HG03066 (cell line): ENCODE measurements around the gene MAT2A.
A peak's percentile ranks its signal among the peaks of the same experiment; 100 is the strongest.
"Not testable (repeated sequence)": the region's sequence is repeated elsewhere in the genome, so short reads cannot be mapped to it uniquely, and the experiment has no call there.

ENCODE experiments used
- ATAC-seq: cut with Tn5 transposase; IDR thresholded peaks from one replicate; pipeline ENCODE4 v1.9.1; 2021; ENCODE audit warnings: low read depth; ENCODE audit not compliant: unreplicated experiment

Gene MAT2A

DNA sequence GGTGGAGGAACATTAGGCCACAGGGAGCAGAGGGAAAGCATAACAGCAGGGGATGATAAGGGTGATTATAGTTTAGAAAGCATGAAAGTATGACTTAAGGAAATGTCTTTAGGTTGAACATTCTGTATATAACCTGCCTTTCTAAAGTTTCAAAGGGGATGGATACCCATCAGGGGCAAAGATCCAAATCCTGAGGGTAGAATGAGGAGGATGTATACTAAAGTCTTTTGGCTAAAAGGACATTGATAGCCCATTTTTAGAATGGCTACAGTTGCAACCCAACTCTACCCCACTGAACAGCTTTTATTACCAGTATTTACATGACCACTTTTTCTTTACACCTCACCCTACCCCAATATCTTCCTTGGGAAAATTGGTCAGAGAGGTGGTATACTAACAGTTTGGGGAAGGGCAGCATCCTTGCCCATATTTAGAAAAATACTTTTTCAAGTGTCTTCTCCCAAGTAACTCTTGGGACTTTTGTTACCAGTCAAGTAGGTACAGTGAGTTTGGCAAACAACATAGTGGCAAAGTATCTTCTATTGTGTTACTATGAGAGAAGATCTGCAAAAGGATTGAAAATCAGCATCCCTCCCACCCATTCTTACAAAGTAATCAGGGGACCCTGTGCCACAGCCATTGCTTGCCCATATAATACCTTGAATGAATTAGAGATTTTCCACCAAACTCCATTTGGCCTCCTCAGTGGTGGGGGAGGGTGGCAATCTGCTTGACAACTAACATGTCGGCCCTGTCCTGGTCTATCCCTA, 8.3 kb downstream of the MAT2A start:
- ATAC-seq = no peak

- ATAC-seq = no peak
Observed at GRCh38 chr2:85547859-85548607, 9.1 kb downstream of the MAT2A start.

GRCh38 chr2:85548608-85548900, 9.6 kb downstream of the MAT2A start:
- ATAC-seq = no peak

GRCh38 chr2:85549095-85549494, 10.1 kb downstream of the MAT2A start:
- ATAC-seq = no peak

- no peak for ATAC-seq
Observed at GRCh38 chr2:85549826-85550225, 10.9 kb downstream of the MAT2A start.

- ATAC-seq = no peak
Observed at GRCh38 chr2:85550486-85550885, 11.5 kb downstream of the MAT2A start.

DNA sequence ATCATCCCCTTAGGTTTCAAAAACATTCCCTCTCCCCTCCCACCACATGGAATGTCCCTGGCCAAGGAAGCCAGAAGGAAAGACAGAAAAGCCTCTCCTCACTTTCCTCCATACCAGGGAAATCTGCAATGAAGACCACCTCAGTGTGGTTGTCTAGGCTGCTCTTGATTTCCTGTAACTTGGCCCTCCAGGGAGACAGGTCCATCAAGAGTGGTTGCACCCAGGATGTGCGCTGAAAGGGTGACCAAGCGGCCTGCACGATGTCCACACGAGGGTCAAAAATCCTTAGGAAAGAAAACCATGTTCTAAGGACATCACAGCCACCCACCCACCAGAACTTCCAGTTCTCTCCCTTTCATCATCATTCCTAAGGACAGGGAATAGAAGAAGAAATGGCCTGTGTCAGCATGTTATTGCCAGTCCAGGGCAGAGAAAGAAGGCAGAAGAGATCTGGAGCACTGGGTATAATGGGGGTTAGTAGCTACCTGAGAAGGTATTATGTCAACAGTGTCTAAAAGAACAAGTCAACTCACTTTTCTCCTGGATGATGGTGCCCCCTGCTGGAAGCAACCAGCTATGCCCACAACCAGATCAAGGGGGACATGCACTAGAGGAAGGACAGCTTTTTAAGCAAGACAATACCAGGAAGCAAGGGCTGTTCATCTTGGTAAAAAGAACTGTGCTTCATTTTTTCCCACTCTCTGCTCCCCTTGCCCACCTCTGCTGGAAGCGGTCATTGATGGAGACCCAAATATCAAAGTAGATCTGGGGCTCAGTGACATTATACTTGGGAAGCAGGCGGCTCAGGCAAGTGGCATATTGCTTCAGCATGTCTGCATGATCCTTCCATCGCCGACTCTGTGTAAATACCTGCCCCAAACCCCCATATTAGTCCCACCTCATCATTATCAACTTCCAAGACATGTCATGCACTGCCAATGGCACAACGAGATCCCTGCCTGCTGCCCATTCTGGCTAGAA, 13.0 kb downstream of the MAT2A start:
- peak; percentile 77 for ATAC-seq

GRCh38 chr2:85553184-85553583, 14.2 kb downstream of the MAT2A start:
- ATAC-seq = no peak

DNA sequence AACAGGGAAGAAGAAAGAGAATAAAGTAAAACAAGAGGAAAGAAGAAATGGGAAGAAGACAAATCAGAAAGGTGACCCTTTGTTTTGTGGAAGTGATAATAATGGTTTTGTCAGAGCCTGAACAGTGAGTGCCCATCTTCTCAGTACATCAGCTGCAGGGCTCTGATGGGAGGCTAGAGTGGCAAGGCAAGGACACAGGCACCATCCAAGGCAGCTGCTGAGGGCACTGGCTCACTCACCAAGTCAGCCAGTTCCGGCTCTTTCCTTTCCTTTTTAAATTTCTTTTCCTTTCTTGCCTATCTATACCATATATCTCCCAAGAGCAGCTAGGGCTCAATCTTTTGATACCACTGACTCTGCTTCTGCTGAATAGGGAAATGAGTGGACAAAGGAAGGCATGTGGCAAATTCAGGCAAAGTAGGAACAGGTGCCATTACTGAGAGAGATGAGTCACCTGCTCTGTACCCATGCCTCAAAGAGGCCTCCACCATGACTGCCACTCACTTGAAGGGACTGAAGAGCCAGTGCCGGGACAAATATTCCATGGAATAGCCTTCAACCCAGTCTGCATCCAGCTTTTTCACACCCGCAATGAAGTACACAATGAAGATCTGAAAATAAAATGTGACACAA, 16.1 kb downstream of the MAT2A start:
- no peak for ATAC-seq

DNA sequence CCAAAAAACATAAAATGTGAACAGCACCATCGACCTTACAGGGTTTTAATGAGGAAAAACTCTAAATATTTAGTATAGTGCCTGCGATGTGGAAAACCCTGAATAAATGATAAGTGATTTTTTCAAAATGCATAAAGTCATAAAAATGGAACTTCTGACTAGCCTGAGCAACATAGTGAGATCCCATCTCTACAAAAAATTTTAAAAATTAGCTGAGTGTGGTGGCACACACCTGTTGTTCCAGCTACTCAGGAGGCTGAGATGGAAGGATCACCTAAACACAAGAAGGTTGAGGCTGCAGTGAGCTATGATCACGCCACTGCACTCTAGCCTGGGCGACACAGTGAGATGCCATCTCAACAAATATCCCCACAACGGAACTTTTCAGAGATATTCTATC, 18.2 kb downstream of the MAT2A start:
- ATAC-seq = no peak

DNA sequence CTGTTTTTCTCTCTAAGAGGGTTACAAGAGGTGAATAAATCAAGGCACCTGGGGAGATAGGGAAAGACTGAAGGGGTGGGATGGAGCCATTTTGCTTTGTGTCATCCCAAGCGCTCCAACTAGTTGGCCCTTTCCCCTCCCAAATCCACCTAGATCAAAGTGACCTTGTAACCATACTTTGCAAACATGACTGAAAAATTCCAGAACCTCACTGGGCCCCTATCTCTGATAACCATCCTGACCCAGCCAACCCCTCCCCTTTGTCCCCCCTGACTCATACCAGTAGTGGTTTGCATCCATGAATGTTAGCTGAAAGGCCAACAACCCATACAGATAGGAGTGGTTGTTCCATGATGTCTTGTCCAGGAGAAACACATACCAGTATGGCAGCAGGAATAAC, 19.2 kb downstream of the MAT2A start:
- ATAC-seq = no peak

DNA sequence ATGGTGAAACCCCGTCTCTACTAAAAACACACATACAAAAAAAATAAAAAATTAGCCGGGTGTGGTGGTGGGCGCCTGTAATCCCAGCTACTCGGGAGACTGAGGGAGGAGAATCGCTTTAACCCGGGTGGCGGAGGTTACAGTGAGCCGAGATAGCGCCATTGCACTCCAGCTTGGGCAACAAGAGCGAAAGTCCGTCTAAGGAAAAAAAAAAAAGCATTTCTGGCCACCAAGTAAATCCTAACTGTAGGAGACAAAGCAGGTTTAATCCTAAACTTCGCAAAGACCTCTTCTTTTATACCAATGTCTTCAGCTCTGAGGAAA, 21.4 kb downstream of the MAT2A start:
- not testable (repeated sequence) for ATAC-seq

GRCh38 chr2:85560812-85561279, 21.9 kb downstream of the MAT2A start:
- ATAC-seq = peak; percentile 12

GRCh38 chr2:85561280-85562212, 22.6 kb downstream of the MAT2A start, which contains the start of gene GGCX:
TSS of gene GGCX (minus strand) at chr2:85561493. CDS start at chr2:85561428, 65 bp downstream.
- ATAC-seq = peak; percentile 86

GRCh38 chr2:85564144-85564563, 25.2 kb downstream of the MAT2A start:
- ATAC-seq = no peak

DNA sequence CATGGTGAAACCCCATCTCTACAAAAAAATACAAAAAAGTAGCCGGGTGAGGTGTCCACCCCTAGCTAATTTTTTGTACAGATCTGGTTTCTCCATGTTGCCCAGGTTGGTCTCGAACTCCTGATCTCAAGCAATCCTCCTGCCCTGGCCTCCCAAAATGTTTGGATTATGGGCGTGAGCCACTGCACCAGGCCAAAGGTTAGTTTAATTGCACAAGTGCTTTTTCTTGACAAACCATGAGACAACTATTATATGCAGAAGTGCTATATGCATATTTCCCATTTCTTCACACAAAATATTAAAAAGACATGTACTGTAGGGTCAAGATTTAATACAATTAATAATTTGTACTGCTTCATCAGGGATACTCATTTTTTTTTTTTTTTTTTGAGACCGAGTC, 27.3 kb downstream of the MAT2A start:
- ATAC-seq = no peak

DNA sequence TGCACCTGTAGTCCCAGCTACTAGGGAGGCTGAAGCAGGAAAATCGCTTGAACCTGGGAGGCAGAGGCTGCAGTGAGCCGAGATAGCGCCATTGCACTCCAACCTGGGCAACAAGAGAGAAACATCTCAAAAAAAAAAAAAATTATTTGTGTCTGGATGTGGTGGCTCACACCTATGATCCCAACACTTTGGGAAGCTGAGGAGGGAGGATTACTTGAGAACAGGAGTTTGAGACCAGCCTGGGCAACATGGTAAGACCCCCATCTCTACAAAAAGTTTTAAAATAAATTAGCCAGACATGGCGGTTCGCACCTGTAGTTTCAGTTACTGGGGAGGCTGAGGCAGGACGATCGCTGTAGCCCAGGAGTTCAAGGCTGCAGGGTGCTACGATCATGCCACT, 36.8 kb downstream of the MAT2A start:
- ATAC-seq = no peak

DNA sequence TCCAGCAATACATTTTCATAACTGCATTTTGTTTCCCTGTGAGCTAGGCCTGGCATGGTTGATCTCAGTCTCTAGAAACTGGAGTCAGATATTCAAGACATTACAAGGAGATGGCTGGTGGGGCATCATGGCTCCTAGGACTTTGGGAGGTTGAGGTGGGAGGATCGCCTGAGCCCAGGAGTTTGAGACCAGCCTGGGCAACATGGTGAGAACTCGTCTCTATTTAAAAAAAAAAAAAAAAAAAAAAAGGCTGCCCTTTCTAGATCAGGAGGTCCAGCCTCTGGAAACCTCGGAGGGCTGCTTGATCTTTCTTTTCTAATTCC, 38.1 kb downstream of the MAT2A start:
- ATAC-seq = no peak

DNA sequence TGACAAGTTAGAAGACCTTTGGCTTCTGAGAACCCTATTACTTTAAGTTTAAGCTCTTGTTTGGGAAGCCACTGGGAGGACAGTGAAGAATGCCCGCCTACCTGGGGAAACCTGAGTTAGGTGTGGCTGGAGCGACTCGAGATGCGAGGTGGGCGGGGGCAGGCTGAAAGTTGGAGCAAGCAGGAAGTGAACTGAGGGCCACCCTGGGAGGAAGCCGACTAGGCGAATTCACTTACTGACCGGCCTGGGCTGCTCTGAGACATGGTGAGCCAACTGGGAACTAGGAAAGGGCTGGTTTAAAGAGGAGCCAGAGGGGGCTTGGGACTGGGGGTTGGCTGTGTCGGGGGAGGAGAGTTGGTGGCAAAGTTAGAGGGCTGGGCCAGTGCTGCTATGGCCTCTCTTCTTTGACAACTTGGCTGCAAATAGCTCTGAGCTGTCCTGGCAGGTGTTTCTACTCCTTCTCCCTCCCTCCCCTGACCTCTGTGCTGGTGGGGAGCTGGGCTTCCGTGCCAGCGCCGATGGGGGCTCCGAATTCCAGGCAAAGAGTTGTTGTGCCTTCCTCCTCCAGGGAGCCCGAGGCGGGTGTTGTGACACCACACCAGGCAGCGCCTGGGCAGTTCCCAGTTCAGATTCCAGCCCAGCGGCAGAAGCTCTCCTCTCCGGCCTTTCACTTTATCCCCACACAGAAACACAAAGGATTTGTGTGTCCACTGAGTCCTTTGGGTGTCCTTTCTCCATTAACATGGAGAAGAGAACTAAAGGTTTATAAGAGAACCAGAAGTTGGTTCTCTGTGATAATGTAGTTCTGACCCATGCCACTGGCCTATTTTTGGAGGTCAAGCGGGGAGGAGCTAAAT, 38.6 kb downstream of the MAT2A start, which contains the start of gene VAMP8:
Gene VAMP8 (plus strand): TSS at position 201 of the 857 bp plus-strand sequence. CDS start 61 bp downstream, at position 262.
- ATAC-seq = peak; percentile 62
